Smooth muscle cell (in vitro differentiated cells): ENCODE results near the gene EPS8. TPM values are rescaled to one million over a fixed set of nuclear protein-coding genes. Genes with fewer than 3 reads are reported as not detected.

Experiments used
- DNase-seq: peaks from one replicate; lab custom pipeline; 2025; ENCODE audit not compliant: unreplicated experiment; lab: John Stamatoyannopoulos, UW
- H2AFZ ChIP-seq: fragments of 200-600 bp; sonication (generic); 2 replicates; pipeline ENCODE4 v1.6.0; 2016; ENCODE audit warnings: antibody characterized with exemption, low read depth, mild to moderate bottlenecking
- H3F3A ChIP-seq: fragments of 200-600 bp; sonication (generic); 2 replicates; pipeline ENCODE4 v1.6.0; 2017; ENCODE audit warnings: antibody characterized with exemption, low read depth
- H3K27ac ChIP-seq: fragments of 200-600 bp; sonication (generic); 2 replicates; pipeline ENCODE4 v1.5.1; 2016; ENCODE audit warnings: low read depth, mild to moderate bottlenecking
- H3K27me3 ChIP-seq: fragments of 200-600 bp; sonication (generic); 2 replicates; pipeline ENCODE4 v1.6.1; 2016; ENCODE audit warnings: low read depth, mild to moderate bottlenecking
- H3K36me3 ChIP-seq: fragments of 200-600 bp; sonication (generic); 2 replicates; pipeline ENCODE4 v1.5.1; 2016; ENCODE audit warnings: low read depth
- H3K4me1 ChIP-seq: fragments of 200-600 bp; sonication (generic); 2 replicates; pipeline ENCODE4 v1.5.1; 2016; ENCODE audit warnings: low read depth
- H3K4me2 ChIP-seq: fragments of 200-600 bp; sonication (generic); 2 replicates; pipeline ENCODE4 v1.6.0; 2016; ENCODE audit warnings: mild to moderate bottlenecking
- H3K4me3 ChIP-seq: fragments of 200-600 bp; sonication (generic); 2 replicates; pipeline ENCODE4 v1.5.1; 2016; ENCODE audit warnings: mild to moderate bottlenecking
- H3K79me2 ChIP-seq: fragments of 200-600 bp; sonication (generic); 2 replicates; pipeline ENCODE4 v1.6.0; 2016; ENCODE audit warnings: low read depth, mild to moderate bottlenecking
- H3K9ac ChIP-seq: fragments of 200-600 bp; sonication (generic); 2 replicates; pipeline ENCODE4 v1.6.0; 2016; ENCODE audit warnings: low read depth
- H3K9me3 ChIP-seq: fragments of 200-600 bp; sonication (generic); replicated peaks from 2 replicates; pipeline ENCODE4 v1.5.1; 2016; ENCODE audit warnings: low read depth
- H4K20me1 ChIP-seq: fragments of 200-600 bp; sonication (generic); 2 replicates; pipeline ENCODE4 v1.6.0; 2016; ENCODE audit warnings: low read depth
- CTCF ChIP-seq: fragments of 200-600 bp; sonication (generic); IDR thresholded peaks from 2 replicates; pipeline ENCODE4 v1.5.1; 2017; ENCODE audit warnings: borderline replicate concordance, mild to moderate bottlenecking, antibody characterized with exemption; ENCODE audit not compliant: insufficient read depth, poor library complexity, severe bottlenecking
- whole genome bisulfite sequencing: methylation state at CpG from one replicate; pipeline ENCODE4 v1.1.7; 2016; ENCODE audit warnings: low lambda C conversion rate; 5-methylcytosine and 5-hydroxymethylcytosine counted together
- polyA plus RNA-seq: library from polyadenylated mRNA; unstranded; fragments of >200 nt; fragmentation: Nextera tagmentation; extraction: Ambion mirVana; gene quantifications from 2 replicates; pipeline ENCODE4 v1.2.1, GENCODE V29; 2016
- total RNA-seq: library from RNA; depleted of rRNA; stranded (reverse); fragments of >200 nt; gene quantifications from 2 replicates; pipeline ENCODE4 v1.2.3, GENCODE V29; 2014

EPS8 gene
- total and polyA plus RNA-seq, 2 experiments from 2014 or later: 27.5 to 68.3 TPM

- peaks cover 4% of the 10 kb centered on the region for H3F3A ChIP-seq
- H3K27ac ChIP-seq: no peak overlapping the region
- H3K4me1 ChIP-seq: peaks cover 13% of the 10 kb centered on the region
- no peaks in the 10 kb centered on the region for H3K36me3 ChIP-seq
- TF ChIP-seq CTCF: no peak
- H3K9ac ChIP-seq: no peak overlapping the region
- H4K20me1 ChIP-seq: no peaks in the 10 kb centered on the region
- DNase-seq: no peak
- no peaks in the 10 kb centered on the region for H3K27me3 ChIP-seq
- no peak overlapping the region for H3K4me3 ChIP-seq
- no peak overlapping the region for H3K4me2 ChIP-seq
- H3K79me2 ChIP-seq: peaks cover 31% of the 10 kb centered on the region
- no peak overlapping the region for H2AFZ ChIP-seq
- no peaks in the 10 kb centered on the region for H3K9me3 ChIP-seq
These were observed 101.6 kb downstream of the EPS8 start for GRCh38 chr12:15687583-15687982.

GRCh38 chr12:15684896-15685658, 104.1 kb downstream of the EPS8 start:
- peaks cover 23% of the 10 kb centered on the region for H3K79me2 ChIP-seq
- peak overlapping the region; percentile 51 for H3K27ac ChIP-seq
- TF ChIP-seq CTCF: no peak
- peaks cover 13% of the 10 kb centered on the region for H3K4me1 ChIP-seq
- H4K20me1 ChIP-seq: no peaks in the 10 kb centered on the region
- H3K9me3 ChIP-seq: no peaks in the 10 kb centered on the region
- H3K9ac ChIP-seq: no peak overlapping the region
- H2AFZ ChIP-seq: no peak overlapping the region
- 50% methylated on average over 6 of the region's 6 CpGs for WGBS
- H3K4me3 ChIP-seq: no peak overlapping the region
- peaks cover 4% of the 10 kb centered on the region for H3F3A ChIP-seq
- peak overlapping the region; percentile 49 for H3K4me2 ChIP-seq
- H3K36me3 ChIP-seq: no peaks in the 10 kb centered on the region
- H3K27me3 ChIP-seq: no peaks in the 10 kb centered on the region
- no peak for DNase-seq

DNA sequence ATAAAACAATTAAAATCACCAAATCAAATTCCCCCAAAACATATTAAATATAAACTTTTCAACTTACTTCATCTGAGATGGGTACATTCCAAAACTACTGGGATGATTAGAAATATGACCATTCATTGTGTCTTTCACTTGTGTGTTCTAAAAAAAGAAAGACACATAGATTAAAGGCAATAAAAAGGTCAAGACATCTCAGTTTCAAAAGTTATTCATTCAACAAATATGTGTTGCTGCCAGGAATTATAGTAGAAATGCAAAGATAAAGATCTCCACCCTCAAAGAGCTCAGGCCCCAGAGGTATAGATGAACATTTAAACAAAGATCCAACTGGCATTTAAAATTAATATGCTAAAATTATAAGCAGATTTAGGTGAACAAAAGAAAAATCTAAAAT, 106.4 kb downstream of the EPS8 start:
- no peaks in the 10 kb centered on the region for H3K27me3 ChIP-seq
- peaks cover 5% of the 10 kb centered on the region for H3K4me1 ChIP-seq
- no peak for DNase-seq
- TF ChIP-seq CTCF: no peak
- peak overlapping the region; percentile 48 for H3K4me2 ChIP-seq
- H3K79me2 ChIP-seq: peaks cover 15% of the 10 kb centered on the region
- H3K9me3 ChIP-seq: no peaks in the 10 kb centered on the region
- H3K4me3 ChIP-seq: no peak overlapping the region
- H2AFZ ChIP-seq: no peak overlapping the region
- H3K36me3 ChIP-seq: no peaks in the 10 kb centered on the region
- no peak overlapping the region for H3K9ac ChIP-seq
- no peaks in the 10 kb centered on the region for H4K20me1 ChIP-seq
- peaks cover 4% of the 10 kb centered on the region for H3F3A ChIP-seq
- H3K27ac ChIP-seq: no peak overlapping the region

- no peak for DNase-seq
- peaks cover 10% of the 10 kb centered on the region for H3K79me2 ChIP-seq
These were observed 110.0 kb downstream of the EPS8 start for GRCh38 chr12:15679151-15679550.

More at GRCh38 chr12:15679151-15679550, 110.0 kb downstream of the EPS8 start:
- no peak for TF ChIP-seq CTCF
- Histone ChIP-seq H3K4me1 (peaks cover 12% of the 10 kb centered on the region), H4K20me1 (no peaks in the 10 kb centered on the region), H2AFZ (no peak overlapping the region), H3K9ac (no peak overlapping the region), H3K27ac (no peak overlapping the region), H3K4me3 (no peak overlapping the region), H3K36me3 (no peaks in the 10 kb centered on the region), H3K4me2 (no peak overlapping the region), H3F3A (no peaks in the 10 kb centered on the region), H3K27me3 (no peaks in the 10 kb centered on the region), H3K9me3 (no peaks in the 10 kb centered on the region)
- 45% methylated on average over 1 of the region's 1 CpG for WGBS
